ENCODE measurements around the gene GATAD2A. TPM values are rescaled to one million over a fixed set of nuclear protein-coding genes. Genes with fewer than 3 reads are reported as not detected.

The GATAD2A gene
- total and polyA plus RNA-seq, 2 of the 8 experiments (the other 6 are each of a cell fraction or from before 2014, with no cell fraction given): 38.4 to 205 TPM

GRCh38 chr19:19530423-19530804, 124.9 kb downstream of the GATAD2A start (continued):
- peak in 2 of 3 experiments; percentile 34 to 36; a peak in 3 of 4 replicates for TF ChIP-seq CTCF (IDR thresholded peaks at IDR 0.05; ENCODE audit: control extremely low read depth in 1 of 3, insufficient read depth in 1 of 3, low read depth in 1 of 3, low read length in 3 of 3)
- TF ChIP-seq, protein P1, sequence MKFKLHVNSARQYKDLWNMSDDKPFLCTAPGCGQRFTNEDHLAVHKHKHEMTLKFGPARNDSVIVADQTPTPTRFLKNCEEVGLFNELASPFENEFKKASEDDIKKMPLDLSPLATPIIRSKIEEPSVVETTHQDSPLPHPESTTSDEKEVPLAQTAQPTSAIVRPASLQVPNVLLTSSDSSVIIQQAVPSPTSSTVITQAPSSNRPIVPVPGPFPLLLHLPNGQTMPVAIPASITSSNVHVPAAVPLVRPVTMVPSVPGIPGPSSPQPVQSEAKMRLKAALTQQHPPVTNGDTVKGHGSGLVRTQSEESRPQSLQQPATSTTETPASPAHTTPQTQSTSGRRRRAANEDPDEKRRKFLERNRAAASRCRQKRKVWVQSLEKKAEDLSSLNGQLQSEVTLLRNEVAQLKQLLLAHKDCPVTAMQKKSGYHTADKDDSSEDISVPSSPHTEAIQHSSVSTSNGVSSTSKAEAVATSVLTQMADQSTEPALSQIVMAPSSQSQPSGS (IDR thresholded peaks at IDR 0.05; ENCODE audit: low read length): no peak
- TF ChIP-seq CBX5 (IDR thresholded peaks at IDR 0.05; ENCODE audit: low read depth, low read length): no peak
- no peak for TF ChIP-seq CHD2 (IDR thresholded peaks at IDR 0.05; ENCODE audit: low read length)
- TF ChIP-seq TEAD4 (IDR thresholded peaks at IDR 0.05; ENCODE audit: low read depth, low read length): no peak
- TF ChIP-seq RXRA (IDR thresholded peaks at IDR 0.05; ENCODE audit: insufficient read depth, low read depth, low read length): no peak
- TF ChIP-seq SIX5 (IDR thresholded peaks at IDR 0.05; ENCODE audit: low read depth, low read length): no peak
- no peak for TF ChIP-seq KDM5A (IDR thresholded peaks at IDR 0.05; ENCODE audit: low read length)
- no peak for TF ChIP-seq ATF3 (IDR thresholded peaks at IDR 0.05; ENCODE audit: insufficient read depth, low read depth, low read length)
- TF ChIP-seq RAD21 (IDR thresholded peaks at IDR 0.05 in 1 of 2, conservative IDR thresholded peaks at IDR 0.05 in 1 of 2; ENCODE audit: low read depth in 2 of 2, low read length in 2 of 2): no peak
- no peak; a peak in 1 of 3 replicates for TF ChIP-seq POLR2A (IDR thresholded peaks at IDR 0.05; ENCODE audit: control extremely low read depth in 1 of 2, low read depth in 2 of 2, low read length in 2 of 2)
- TF ChIP-seq SUZ12 (IDR thresholded peaks at IDR 0.05; ENCODE audit: low read length): no peak
- TF ChIP-seq POU5F1 (IDR thresholded peaks at IDR 0.05; ENCODE audit: low read depth, low read length): no peak
- TF ChIP-seq SIN3A (conservative IDR thresholded peaks at IDR 0.05 in 1 of 2, IDR thresholded peaks at IDR 0.05 in 1 of 2; ENCODE audit: low read depth in 1 of 2, low read length in 2 of 2): 0 out of 4 replicates have a peak, but pooled peaks of 1 of the 2 experiments have one; percentile 64

All from H1 (cell line).